Measurements from ENCODE around the gene TGFB3. TPM values are rescaled to one million over a fixed set of nuclear protein-coding genes. Genes with fewer than 3 reads are reported as not detected.

TGFB3 gene
- total RNA-seq, 6 donors from 2014 or later: 6.5 to 28.6 (median 12.3) TPM

- ATAC-seq (ENCODE audit: low FRiP score in 2 of 2): peak in 1 of 2 donors; percentile 15
- TF ChIP-seq EP300 (IDR thresholded peaks at IDR 0.05) (no peak), POLR2AphosphoS5 (IDR thresholded peaks at IDR 0.05) (no peak), POLR2A (IDR thresholded peaks at IDR 0.05) (no peak)
- TF ChIP-seq, protein P1, sequence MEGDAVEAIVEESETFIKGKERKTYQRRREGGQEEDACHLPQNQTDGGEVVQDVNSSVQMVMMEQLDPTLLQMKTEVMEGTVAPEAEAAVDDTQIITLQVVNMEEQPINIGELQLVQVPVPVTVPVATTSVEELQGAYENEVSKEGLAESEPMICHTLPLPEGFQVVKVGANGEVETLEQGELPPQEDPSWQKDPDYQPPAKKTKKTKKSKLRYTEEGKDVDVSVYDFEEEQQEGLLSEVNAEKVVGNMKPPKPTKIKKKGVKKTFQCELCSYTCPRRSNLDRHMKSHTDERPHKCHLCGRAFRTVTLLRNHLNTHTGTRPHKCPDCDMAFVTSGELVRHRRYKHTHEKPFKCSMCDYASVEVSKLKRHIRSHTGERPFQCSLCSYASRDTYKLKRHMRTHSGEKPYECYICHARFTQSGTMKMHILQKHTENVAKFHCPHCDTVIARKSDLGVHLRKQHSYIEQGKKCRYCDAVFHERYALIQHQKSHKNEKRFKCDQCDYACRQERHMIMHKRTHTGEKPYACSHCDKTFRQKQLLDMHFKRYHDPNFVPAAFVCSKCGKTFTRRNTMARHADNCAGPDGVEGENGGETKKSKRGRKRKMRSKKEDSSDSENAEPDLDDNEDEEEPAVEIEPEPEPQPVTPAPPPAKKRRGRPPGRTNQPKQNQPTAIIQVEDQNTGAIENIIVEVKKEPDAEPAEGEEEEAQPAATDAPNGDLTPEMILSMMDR (IDR thresholded peaks at IDR 0.05): no peak
- Histone ChIP-seq H3K27ac (no peak overlapping the region), H3K4me3 (no peak overlapping the region), H3K27me3 (no peaks in the 10 kb centered on the region), H3K4me1 (no peaks in the 10 kb centered on the region), H3K9me3 (no peaks in the 10 kb centered on the region), H3K36me3 (peaks cover 0 to 21% (median 4%) of the 10 kb centered on the region in 4 donors)
- DNase-seq: no peak
- WGBS, 2 donors: 72 to 87% methylated on average over 8 of the region's 8 CpGs
These were observed 11.9 kb downstream of the TGFB3 start for GRCh38 chr14:75969891-75970290.

GRCh38 chr14:75969126-75969525, 12.7 kb downstream of the TGFB3 start:
- DNase-seq (no peak), ATAC-seq (ENCODE audit: low FRiP score in 2 of 2) (no peak)
- peaks cover 0 to 21% (median 5%) of the 10 kb centered on the region in 4 donors for H3K36me3 ChIP-seq
- WGBS, 2 donors: 83 to 84% methylated on average over 4 of the region's 4 CpGs
- no peaks in the 10 kb centered on the region for H3K9me3 ChIP-seq
- no peaks in the 10 kb centered on the region for H3K27me3 ChIP-seq
- H3K4me3 ChIP-seq: no peak overlapping the region
- H3K27ac ChIP-seq: no peak overlapping the region
- H3K4me1 ChIP-seq: no peaks in the 10 kb centered on the region
- no peak for TF ChIP-seq POLR2AphosphoS5 (IDR thresholded peaks at IDR 0.05)
- no peak for TF ChIP-seq POLR2A (IDR thresholded peaks at IDR 0.05)
- TF ChIP-seq EP300 (IDR thresholded peaks at IDR 0.05): no peak
- TF ChIP-seq, protein P1 (IDR thresholded peaks at IDR 0.05): no peak

GRCh38 chr14:75968456-75968855, 13.3 kb downstream of the TGFB3 start:
- TF ChIP-seq EP300 (IDR thresholded peaks at IDR 0.05) (no peak), POLR2A (IDR thresholded peaks at IDR 0.05) (no peak), POLR2AphosphoS5 (IDR thresholded peaks at IDR 0.05) (no peak)
- TF ChIP-seq, protein P1 (IDR thresholded peaks at IDR 0.05): no peak
- 74 to 76% methylated on average over 4 of the region's 4 CpGs for WGBS, 2 donors
- Histone ChIP-seq H3K9me3 (no peaks in the 10 kb centered on the region), H3K36me3 (peaks cover 0 to 21% (median 6%) of the 10 kb centered on the region in 4 donors), H3K4me3 (no peak overlapping the region), H3K27ac (no peak overlapping the region), H3K4me1 (no peaks in the 10 kb centered on the region), H3K27me3 (no peaks in the 10 kb centered on the region)
- DNase-seq (no peak), ATAC-seq (ENCODE audit: low FRiP score in 2 of 2) (peak in 1 of 2 donors; percentile 66)

DNA sequence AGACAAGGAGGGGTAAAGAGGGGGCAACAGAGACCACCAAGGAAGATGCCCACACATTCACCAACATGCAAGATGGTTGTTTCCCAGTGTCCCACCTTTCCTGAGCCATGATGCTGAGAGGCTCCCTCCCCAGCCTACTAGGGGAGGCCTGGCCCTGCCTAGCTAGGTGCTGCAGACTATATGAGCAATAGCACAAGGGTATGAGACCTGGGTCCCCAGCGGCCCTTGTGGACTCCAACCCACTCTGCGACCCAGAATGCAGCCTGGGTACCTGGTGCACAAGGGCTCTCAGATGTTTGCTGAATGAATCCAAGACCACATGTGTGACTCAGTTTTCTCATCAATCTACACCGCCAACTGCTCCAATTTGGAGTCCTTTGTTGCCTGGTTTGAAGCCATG, 13.9 kb downstream of the TGFB3 start:
- Histone ChIP-seq H3K27me3 (no peaks in the 10 kb centered on the region), H3K4me3 (no peak overlapping the region), H3K27ac (no peak overlapping the region), H3K4me1 (no peaks in the 10 kb centered on the region), H3K9me3 (no peaks in the 10 kb centered on the region), H3K36me3 (peaks cover 0 to 21% (median 9%) of the 10 kb centered on the region in 4 donors)
- TF ChIP-seq, protein P1 (IDR thresholded peaks at IDR 0.05): no peak
- 91 to 100% methylated on average over 1 to 3 of the region's 3 CpGs for WGBS, 2 donors
- DNase-seq (no peak), ATAC-seq (ENCODE audit: low FRiP score in 2 of 2) (no peak)

GRCh38 chr14:75961662-75962061, 20.1 kb downstream of the TGFB3 start:
- H3K27me3 ChIP-seq: no peaks in the 10 kb centered on the region
- H3K9me3 ChIP-seq: no peaks in the 10 kb centered on the region
- no peak for ATAC-seq (ENCODE audit: low FRiP score in 2 of 2)
- H3K36me3 ChIP-seq: peaks cover 0 to 25% (median 7%) of the 10 kb centered on the region in 4 donors
- TF ChIP-seq POLR2AphosphoS5 (IDR thresholded peaks at IDR 0.05): no peak
- TF ChIP-seq, protein P1 (IDR thresholded peaks at IDR 0.05): no peak
- TF ChIP-seq POLR2A (IDR thresholded peaks at IDR 0.05): no peak
- no peak for TF ChIP-seq EP300 (IDR thresholded peaks at IDR 0.05)
- H3K27ac ChIP-seq: no peak overlapping the region
- H3K4me1 ChIP-seq: no peaks in the 10 kb centered on the region
- 78 to 81% methylated on average over 3 of the region's 3 CpGs for WGBS, 2 donors
- no peak for DNase-seq
- H3K4me3 ChIP-seq: no peak overlapping the region

All from upper lobe of left lung (tissue), 6 donors.